CD14-positive monocyte (primary cell): ENCODE measurements around the gene BTNL2. TPM values are rescaled to one million over a fixed set of nuclear protein-coding genes. Genes with fewer than 3 reads are reported as not detected.
A peak's percentile ranks its signal among the peaks of the same experiment; 100 is the strongest.

Experiments
- DNase-seq, 3 donors: peaks; one replicate each; pipeline ENCODE4 v3.0.0-alpha.2; 2011 to 2022
- H2AFZ ChIP-seq: 2 replicates; pipeline ENCODE4 v1.6.0; 2012; ENCODE audit warnings: mild to moderate bottlenecking, low read depth, low read length, inconsistent platforms; ENCODE audit not compliant: insufficient read depth, poor library complexity, severe bottlenecking
- H3K27ac ChIP-seq, 2 donors: 1 replicate in 1 of 2; 2 replicates in 1 of 2; pipeline ENCODE4 v1.5.1; 2012 to 2013; ENCODE audit warnings: low read length in 2 of 2, control low read depth in 1 of 2, inconsistent platforms in 1 of 2, low read depth in 1 of 2, mild to moderate bottlenecking in 1 of 2
- H3K27me3 ChIP-seq, 2 donors: one replicate each; pipeline versions ENCODE4 v1.6.0 to v1.6.1; 2011 to 2013; ENCODE audit warnings: low read length in 2 of 2; ENCODE audit not compliant: control insufficient read depth in 2 of 2, insufficient read depth in 2 of 2
- H3K36me3 ChIP-seq, 2 donors: replicated peaks in 1 of 2; 1 replicate in 1 of 2; 2 replicates in 1 of 2; pipeline versions ENCODE4 v1.5.1 to v1.6.1; 2012 to 2013; ENCODE audit warnings: low read length in 2 of 2, control low read depth in 1 of 2, inconsistent platforms in 1 of 2, mild to moderate bottlenecking in 1 of 2; ENCODE audit not compliant: insufficient read depth in 2 of 2, control insufficient read depth in 1 of 2
- H3K4me1 ChIP-seq, 2 donors: 1 replicate in 1 of 2; 2 replicates in 1 of 2; pipeline versions ENCODE4 v1.5.1 to v1.6.1; 2012 to 2013; ENCODE audit warnings: low read length in 2 of 2, control low read depth in 1 of 2, inconsistent platforms in 1 of 2, mild to moderate bottlenecking in 1 of 2, moderate library complexity in 1 of 2; ENCODE audit not compliant: insufficient read depth in 2 of 2, control insufficient read depth in 1 of 2
- H3K4me2 ChIP-seq: replicated peaks from 2 replicates; pipeline ENCODE3; 2012; ENCODE audit warnings: low read length, moderate library complexity, mild to moderate bottlenecking; ENCODE audit not compliant: poor library complexity, severe bottlenecking; ENCODE audit errors: extremely low read depth
- H3K4me3 ChIP-seq, 3 experiments: fragments of 200-600 bp in 1 of 3; sonication (generic) in 1 of 3; replicated peaks in 1 of 3; 1 replicate in 2 of 3; 2 replicates in 1 of 3; pipeline ENCODE4 v1.5.1; 2011 to 2013; ENCODE audit warnings: low read length in 3 of 3, mild to moderate bottlenecking in 3 of 3, control low read depth in 2 of 3, low read depth in 2 of 3, inconsistent platforms in 1 of 3, moderate library complexity in 1 of 3
- H3K79me2 ChIP-seq: 2 replicates; pipeline ENCODE4 v1.6.0; 2012; ENCODE audit warnings: mild to moderate bottlenecking, control low read depth, inconsistent platforms, low read length, moderate library complexity; ENCODE audit not compliant: insufficient read depth
- H3K9ac ChIP-seq: 2 replicates; pipeline ENCODE4 v1.6.0; 2017; ENCODE audit warnings: low read length, mild to moderate bottlenecking; ENCODE audit not compliant: insufficient read depth, poor library complexity, severe bottlenecking
- H3K9me3 ChIP-seq, 2 donors: replicated peaks in 1 of 2; 1 replicate in 1 of 2; 2 replicates in 1 of 2; pipeline versions ENCODE4 v1.5.1 to v1.6.1; 2012 to 2013; ENCODE audit warnings: low read length in 2 of 2, control low read depth in 1 of 2; ENCODE audit not compliant: control insufficient read depth in 1 of 2, insufficient read depth in 1 of 2
- H4K20me1 ChIP-seq: 2 replicates; pipeline ENCODE4 v1.6.0; 2012; ENCODE audit warnings: mild to moderate bottlenecking, low read length, control low read depth, moderate library complexity; ENCODE audit not compliant: insufficient read depth
- H3K27ac Mint-ChIP-seq, 7 donors: one replicate each; pipeline ENCODE4 v1.8.0; 2020; ENCODE audit warnings: mild to moderate bottlenecking in 7 of 7, mixed read lengths in 7 of 7, moderate library complexity in 6 of 7, inconsistent platforms in 2 of 7
- H3K27me3 Mint-ChIP-seq, 3 donors: one replicate each; pipeline ENCODE4 v1.8.0; 2021 to 2022; ENCODE audit warnings: low read depth in 3 of 3, mild to moderate bottlenecking in 3 of 3, mixed read lengths in 3 of 3, moderate library complexity in 3 of 3, inconsistent platforms in 1 of 3
- H3K36me3 Mint-ChIP-seq, 2 donors: one replicate each; pipeline ENCODE4 v1.8.0; 2020; ENCODE audit warnings: mixed read lengths in 2 of 2, inconsistent platforms in 1 of 2, mild to moderate bottlenecking in 1 of 2
- H3K4me1 Mint-ChIP-seq: one replicate; pipeline ENCODE4 v1.8.0; 2020; ENCODE audit warnings: mild to moderate bottlenecking, mixed read lengths
- H3K4me3 Mint-ChIP-seq, 2 donors: one replicate each; pipeline ENCODE4 v1.8.0; 2020; ENCODE audit warnings: mild to moderate bottlenecking in 2 of 2, mixed read lengths in 2 of 2, moderate library complexity in 1 of 2
- H3K9me3 Mint-ChIP-seq, 7 donors: one replicate each; pipeline ENCODE4 v1.8.0; 2020 to 2022; ENCODE audit warnings: mixed read lengths in 7 of 7, mild to moderate bottlenecking in 6 of 7, moderate library complexity in 6 of 7, inconsistent platforms in 2 of 7
- CTCF ChIP-seq: fragments of 200-600 bp; IDR thresholded peaks from one replicate; pipeline ENCODE4 v1.8.0; 2022; ENCODE audit warnings: antibody characterized with exemption, mild to moderate bottlenecking
- WGBS: methylation state at CpG from one replicate; pipeline ENCODE4 v1.1.5; 2013; ENCODE audit warnings: missing lambda C conversion rate; ENCODE audit not compliant: insufficient coverage; 5-methylcytosine and 5-hydroxymethylcytosine counted together
- intact Hi-C, 2 donors: fragments of 100-400 bp; cut with micrococcal nuclease; formaldehyde crosslinking; loops; one replicate each; pipeline versions ENCODE4 v1.15.0 to v1.15.1; 2023
- polyA plus RNA-seq, 3 donors: library from polyadenylated mRNA; depleted of rRNA in 1 of 3; unstranded in 2 of 3; stranded (reverse) in 1 of 3; fragments of 300-500 nt in 2 of 3; fragments of >200 nt in 1 of 3; fragmentation: Illumina TruSeq in 2 of 3; gene quantifications; 1 replicate in 2 of 3; 2 replicates in 1 of 3; pipeline ENCODE4 v1.2.3, GENCODE V29; 2012 to 2021

The BTNL2 gene
- polyA plus RNA-seq, 3 donors: not detected

GRCh38 chr6:32397252-32397920, 9.6 kb downstream of the BTNL2 start:
- no peak overlapping the region for H3K27ac ChIP-seq
- no peak overlapping the region for H3K4me3 Mint-ChIP-seq
- no peaks in the 10 kb centered on the region for H3K9me3 ChIP-seq
- H3K79me2 ChIP-seq: no peaks in the 10 kb centered on the region
- H4K20me1 ChIP-seq: no peaks in the 10 kb centered on the region
- H3K4me2 ChIP-seq: no peak overlapping the region
- H3K9ac ChIP-seq: no peak overlapping the region
- H2AFZ ChIP-seq: no peak overlapping the region
- H3K4me1 Mint-ChIP-seq: peaks cover 7% of the 10 kb centered on the region
- H3K27me3 ChIP-seq: peaks cover 2 to 7% of the 10 kb centered on the region in 2 donors
- H3K4me1 ChIP-seq: no peaks in the 10 kb centered on the region
- intact Hi-C loops: no loop called here
- H3K9me3 Mint-ChIP-seq: peaks cover 0 to 3% (median 0%) of the 10 kb centered on the region in 7 donors
- no peak for TF ChIP-seq CTCF
- DNase-seq: no peak
- H3K36me3 Mint-ChIP-seq: no peaks in the 10 kb centered on the region
- WGBS: 44% methylated on average over 2 of the region's 7 CpGs
- peaks cover 4 to 27% (median 17%) of the 10 kb centered on the region in 3 donors for H3K27me3 Mint-ChIP-seq
- no peak overlapping the region for H3K4me3 ChIP-seq
- H3K36me3 ChIP-seq: no peaks in the 10 kb centered on the region
- H3K27ac Mint-ChIP-seq: peak overlapping the region in 1 of 7 donors; percentile 53

DNA sequence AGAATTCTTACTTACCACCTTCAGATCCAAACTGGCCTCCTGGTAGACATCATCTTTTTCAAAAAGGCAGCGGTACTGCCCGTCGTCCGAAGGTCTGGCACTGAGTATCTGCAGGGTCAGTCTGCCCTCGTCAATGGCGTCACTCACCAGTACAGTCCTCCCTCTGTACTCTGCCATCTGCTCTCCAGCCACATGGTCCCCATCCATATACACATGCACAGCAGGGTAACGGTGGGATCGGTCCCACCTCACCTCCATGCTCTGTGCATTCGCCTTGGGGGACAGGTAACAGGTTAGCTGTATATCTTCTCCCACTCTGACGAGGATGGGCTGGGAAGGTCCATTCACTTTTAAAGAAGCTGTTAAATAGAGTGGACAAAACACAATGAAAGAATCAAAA, 11.0 kb downstream of the BTNL2 start:
- Histone ChIP-seq H3K27me3 (peaks cover 2 to 7% of the 10 kb centered on the region in 2 donors), H3K4me1 (no peaks in the 10 kb centered on the region), H3K9ac (no peak overlapping the region), H3K79me2 (no peaks in the 10 kb centered on the region), H3K4me2 (no peak overlapping the region), H3K36me3 (no peaks in the 10 kb centered on the region), H3K27ac (no peak overlapping the region), H4K20me1 (no peaks in the 10 kb centered on the region), H3K9me3 (no peaks in the 10 kb centered on the region), H3K4me3 (no peak overlapping the region), H2AFZ (no peak overlapping the region)
- peaks cover 5% of the 10 kb centered on the region for H3K4me1 Mint-ChIP-seq
- no peak for DNase-seq
- H3K36me3 Mint-ChIP-seq: no peaks in the 10 kb centered on the region
- H3K4me3 Mint-ChIP-seq: no peak overlapping the region
- WGBS: 95% methylated on average over 7 of the region's 10 CpGs
- peaks cover 4 to 27% (median 17%) of the 10 kb centered on the region in 3 donors for H3K27me3 Mint-ChIP-seq
- intact Hi-C loops: no loop called here
- no peak for TF ChIP-seq CTCF
- peaks cover 0 to 2% (median 0%) of the 10 kb centered on the region in 7 donors for H3K9me3 Mint-ChIP-seq
- H3K27ac Mint-ChIP-seq: peak overlapping the region in 1 of 7 donors; percentile 51
